Measurements from ENCODE around the gene CENPL.
"Not testable (repeated sequence)": the region's sequence is repeated elsewhere in the genome, so short reads cannot be mapped to it uniquely, and the experiment has no call there.

The CENPL gene

GRCh38 chr1:173857363-173857917 lies 32.8 kb upstream of the CENPL start:
- DNase-seq = no peak

- no peak for DNase-seq
Measured at GRCh38 chr1:173856903-173857302, 32.2 kb upstream of the CENPL start.

GRCh38 chr1:173856014-173856413 lies 31.3 kb upstream of the CENPL start:
- no peak for DNase-seq

- peak; percentile 78 for DNase-seq
Measured at GRCh38 chr1:173853074-173853473, 28.4 kb upstream of the CENPL start.

GRCh38 chr1:173852105-173852504 lies 27.4 kb upstream of the CENPL start:
- no peak for DNase-seq

GRCh38 chr1:173832748-173833147 lies 8.1 kb upstream of the CENPL start:
- DNase-seq = no peak

- no peak for DNase-seq
Measured at GRCh38 chr1:173827611-173828010, 2.9 kb upstream of the CENPL start.

- DNase-seq = no peak
Measured at GRCh38 chr1:173823781-173824314, 835 bp downstream of the CENPL start.

GRCh38 chr1:173821680-173822079 lies 3.0 kb downstream of the CENPL start:
- no peak for DNase-seq

- no peak for DNase-seq
Measured at GRCh38 chr1:173818459-173818858, 6.2 kb downstream of the CENPL start.

- not testable (repeated sequence) for DNase-seq
Measured at GRCh38 chr1:173813654-173814053, 11.0 kb downstream of the CENPL start.

GRCh38 chr1:173802961-173803360 lies 21.7 kb downstream of the CENPL start:
- DNase-seq = no peak

- DNase-seq = not testable (repeated sequence)
Measured at GRCh38 chr1:173799995-173800394, 24.7 kb downstream of the CENPL start.

GRCh38 chr1:173798078-173798477 lies 26.6 kb downstream of the CENPL start:
- DNase-seq = no peak

- DNase-seq = no peak
Measured at GRCh38 chr1:173789841-173790240, 34.8 kb downstream of the CENPL start.

- DNase-seq = no peak
Measured at GRCh38 chr1:173784997-173785396, 39.7 kb downstream of the CENPL start.

GRCh38 chr1:173779936-173780335 lies 44.7 kb downstream of the CENPL start:
- no peak for DNase-seq

- no peak for DNase-seq
Measured at GRCh38 chr1:173775578-173776226, 49.0 kb downstream of the CENPL start.

- no peak for DNase-seq
Measured at GRCh38 chr1:173771560-173771959, 53.1 kb downstream of the CENPL start.

- not testable (repeated sequence) for DNase-seq
Measured at GRCh38 chr1:173770330-173770729, 54.4 kb downstream of the CENPL start.

GRCh38 chr1:173768827-173769226 lies 55.9 kb downstream of the CENPL start:
- no peak for DNase-seq

GRCh38 chr1:173768206-173768605 lies 56.5 kb downstream of the CENPL start:
- DNase-seq = no peak

GRCh38 chr1:173764331-173764730 lies 60.4 kb downstream of the CENPL start:
- DNase-seq = not testable (repeated sequence)

GRCh38 chr1:173758980-173759379 lies 65.7 kb downstream of the CENPL start:
- no peak for DNase-seq

- no peak for DNase-seq
Measured at GRCh38 chr1:173758110-173758509, 66.6 kb downstream of the CENPL start.

All from EL (cell line).